Renal pelvis (tissue), 4 donors: ENCODE data around the gene ACVR1B. TPM values are rescaled to one million over a fixed set of nuclear protein-coding genes. Genes with fewer than 3 reads are reported as not detected.
"Not testable (repeated sequence)": the region's sequence is repeated elsewhere in the genome, so short reads cannot be mapped to it uniquely, and the experiment has no call there.

Experiments
- DNase-seq: peaks from one replicate; pipeline ENCODE4 v3.0.0-alpha.2; 2013
- polyA plus RNA-seq, 3 donors: library from polyadenylated mRNA; unstranded; fragments of 120-200 nt; gene quantifications; one replicate each; pipeline ENCODE4 v1.2.1, GENCODE V29; 2013; ENCODE audit not compliant: insufficient read length in 3 of 3

Gene ACVR1B
- polyA plus RNA-seq, 3 donors: 53.4 to 65.8 (median 58.7) TPM

GRCh38 chr12:51961834-51962233, 10.3 kb downstream of the ACVR1B start:
- DNase-seq: no peak

DNA sequence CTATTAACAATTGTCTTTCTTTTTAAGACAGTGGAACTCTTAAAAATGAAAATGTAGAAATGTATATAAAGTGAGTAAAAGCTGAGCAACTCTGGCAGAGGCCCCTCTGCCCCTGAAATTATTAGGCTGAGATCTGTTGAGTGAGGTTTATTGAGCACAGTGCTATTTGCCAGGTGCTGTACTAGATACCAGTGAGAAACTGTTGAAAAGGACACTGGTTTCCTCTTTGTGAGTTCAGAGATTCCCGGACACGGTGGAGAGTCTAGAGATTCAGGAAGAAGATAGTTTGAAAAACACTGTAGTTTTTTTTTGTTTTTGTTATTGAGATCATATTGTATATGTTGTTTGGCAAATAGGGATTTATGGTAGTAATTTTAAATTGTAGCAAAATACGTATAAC, 11.2 kb downstream of the ACVR1B start:
- DNase-seq: no peak

- DNase-seq: no peak
These were observed 12.0 kb downstream of the ACVR1B start for GRCh38 chr12:51963477-51963876.

GRCh38 chr12:51969643-51970042, 18.1 kb downstream of the ACVR1B start:
- DNase-seq: no peak

DNA sequence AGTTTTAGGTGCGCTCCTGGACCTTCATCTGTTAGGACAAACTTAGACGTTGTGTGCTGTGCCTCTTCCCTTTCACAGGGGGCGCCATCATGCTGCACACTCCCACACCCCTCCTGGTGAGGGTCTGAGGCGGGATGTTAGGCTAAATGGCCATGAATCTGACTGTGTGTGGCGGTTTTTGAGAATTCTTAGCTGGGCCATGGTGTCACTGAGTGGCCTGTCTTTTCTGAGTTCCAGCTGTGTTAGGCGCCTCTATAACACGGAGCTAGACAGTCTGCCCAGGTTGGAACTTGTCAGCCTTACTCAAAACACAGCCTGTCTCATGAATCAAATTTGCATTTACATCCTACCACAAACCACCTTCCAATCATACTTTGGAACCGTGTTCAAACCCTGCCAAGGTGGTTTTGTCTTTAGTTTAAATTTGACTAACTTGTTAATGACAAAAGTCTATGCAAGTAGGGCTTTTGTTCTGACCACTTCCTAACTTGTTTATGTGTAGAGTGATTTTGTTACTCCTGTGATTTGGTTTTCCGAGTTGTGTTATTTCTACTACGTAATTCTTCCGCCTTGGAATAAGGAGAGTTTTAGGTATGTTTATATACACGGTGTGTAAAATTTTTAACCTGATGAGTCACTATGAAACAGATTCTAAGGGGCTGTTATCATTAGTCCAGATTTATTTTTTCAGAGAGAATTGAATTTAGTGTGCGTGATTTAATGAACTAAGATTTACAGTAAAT, 19.6 kb downstream of the ACVR1B start:
- DNase-seq: no peak

- no peak for DNase-seq
These were observed 20.4 kb downstream of the ACVR1B start for GRCh38 chr12:51971679-51972421.

GRCh38 chr12:51972422-51972812, 20.9 kb downstream of the ACVR1B start:
- no peak for DNase-seq

DNA sequence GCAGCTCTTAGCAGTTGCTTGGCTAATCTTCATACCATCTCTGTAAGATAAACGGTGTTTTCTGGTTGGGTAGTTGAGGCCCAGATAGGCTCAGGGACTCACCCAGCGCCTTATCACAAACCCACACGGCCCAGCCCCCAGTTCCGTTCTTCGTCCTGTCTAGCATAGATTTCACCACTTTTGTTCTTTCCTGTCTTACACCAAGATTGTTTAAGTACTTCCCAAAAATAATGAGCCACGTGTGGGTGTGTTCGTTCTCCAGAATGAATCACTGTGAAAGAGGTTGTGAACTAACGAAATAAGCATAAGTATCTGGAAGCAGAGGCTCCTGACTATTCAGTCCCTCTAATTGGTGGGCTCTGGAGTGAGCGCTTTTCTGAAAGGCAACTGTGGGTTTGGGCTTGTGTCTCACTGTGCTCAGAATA, 21.4 kb downstream of the ACVR1B start:
- DNase-seq: no peak

DNA sequence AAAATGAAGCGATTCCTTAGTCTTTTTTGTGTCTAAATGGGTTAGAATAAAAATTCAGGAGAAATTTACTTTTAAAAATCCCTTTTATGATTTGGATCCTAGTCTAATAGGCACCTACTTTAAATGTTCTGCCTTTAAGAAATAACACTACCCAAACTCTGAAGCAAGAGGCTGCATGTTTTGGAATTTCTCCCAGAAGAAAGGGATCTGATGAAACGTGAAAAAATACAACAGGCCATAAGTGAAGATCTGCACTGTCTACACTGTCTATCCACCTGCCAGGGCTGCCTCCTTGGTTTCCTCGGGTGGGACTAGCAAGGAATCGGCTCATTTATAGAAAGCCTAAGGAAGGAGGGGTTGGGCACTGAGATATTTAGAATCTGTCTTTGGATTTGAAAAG, 22.1 kb downstream of the ACVR1B start:
- DNase-seq: no peak

- no peak for DNase-seq
These were observed 23.1 kb downstream of the ACVR1B start for GRCh38 chr12:51974646-51975045.

- DNase-seq: no peak
These were observed 23.7 kb downstream of the ACVR1B start for GRCh38 chr12:51975196-51975595.

DNA sequence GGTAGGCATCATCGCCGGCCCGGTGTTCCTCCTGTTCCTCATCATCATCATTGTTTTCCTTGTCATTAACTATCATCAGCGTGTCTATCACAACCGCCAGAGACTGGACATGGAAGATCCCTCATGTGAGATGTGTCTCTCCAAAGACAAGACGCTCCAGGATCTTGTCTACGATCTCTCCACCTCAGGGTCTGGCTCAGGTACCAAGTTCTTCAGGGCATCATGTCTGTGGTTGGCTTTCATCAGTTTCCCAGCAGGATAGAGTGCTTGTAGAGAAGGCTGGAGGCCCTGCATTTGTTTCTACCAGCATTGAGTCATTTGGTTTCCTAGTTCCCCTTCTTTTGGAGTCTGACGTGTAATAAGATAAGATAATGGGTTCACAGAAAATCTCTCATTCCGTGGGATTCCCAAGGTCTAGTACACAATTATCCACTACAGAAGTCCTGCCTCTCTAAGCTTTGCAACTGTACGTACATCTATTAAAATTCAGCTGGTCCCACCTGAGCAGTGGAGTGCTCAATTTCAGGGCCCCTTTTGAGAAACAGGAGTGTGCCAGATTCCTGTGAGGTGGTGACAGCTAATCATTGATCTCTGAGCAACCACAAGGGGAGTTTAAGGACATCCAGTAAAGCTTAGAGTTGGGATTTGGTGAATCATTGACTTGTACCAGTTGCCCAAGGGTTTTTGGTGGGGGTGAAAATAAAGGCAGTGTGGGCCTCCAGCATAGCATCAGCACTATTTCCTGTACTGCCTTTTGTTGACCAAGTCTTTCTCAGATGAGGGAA, 25.1 kb downstream of the ACVR1B start:
- DNase-seq: peak; percentile 80

GRCh38 chr12:51977320-51977753, 25.8 kb downstream of the ACVR1B start:
- no peak for DNase-seq

GRCh38 chr12:51979306-51979705, 27.8 kb downstream of the ACVR1B start:
- DNase-seq: not testable (repeated sequence)

- DNase-seq: peak; percentile 73
These were observed 28.7 kb downstream of the ACVR1B start for GRCh38 chr12:51980051-51980808.

- DNase-seq: no peak
These were observed 29.3 kb downstream of the ACVR1B start for GRCh38 chr12:51980809-51981127.

- DNase-seq: no peak
These were observed 33.2 kb downstream of the ACVR1B start for GRCh38 chr12:51984657-51985056.

GRCh38 chr12:51985154-51985835, 33.8 kb downstream of the ACVR1B start:
- no peak for DNase-seq

- DNase-seq: no peak
These were observed 35.3 kb downstream of the ACVR1B start for GRCh38 chr12:51986834-51987233.

- no peak for DNase-seq
These were observed 40.7 kb downstream of the ACVR1B start for GRCh38 chr12:51992246-51992645.

DNA sequence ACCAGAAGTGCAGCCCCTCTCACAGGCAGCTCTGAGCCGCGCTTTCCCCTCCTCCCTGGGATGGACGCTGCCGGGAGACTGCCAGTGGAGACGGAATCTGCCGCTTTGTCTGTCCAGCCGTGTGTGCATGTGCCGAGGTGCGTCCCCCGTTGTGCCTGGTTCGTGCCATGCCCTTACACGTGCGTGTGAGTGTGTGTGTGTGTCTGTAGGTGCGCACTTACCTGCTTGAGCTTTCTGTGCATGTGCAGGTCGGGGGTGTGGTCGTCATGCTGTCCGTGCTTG, 43.0 kb downstream of the ACVR1B start:
- DNase-seq: no peak

DNA sequence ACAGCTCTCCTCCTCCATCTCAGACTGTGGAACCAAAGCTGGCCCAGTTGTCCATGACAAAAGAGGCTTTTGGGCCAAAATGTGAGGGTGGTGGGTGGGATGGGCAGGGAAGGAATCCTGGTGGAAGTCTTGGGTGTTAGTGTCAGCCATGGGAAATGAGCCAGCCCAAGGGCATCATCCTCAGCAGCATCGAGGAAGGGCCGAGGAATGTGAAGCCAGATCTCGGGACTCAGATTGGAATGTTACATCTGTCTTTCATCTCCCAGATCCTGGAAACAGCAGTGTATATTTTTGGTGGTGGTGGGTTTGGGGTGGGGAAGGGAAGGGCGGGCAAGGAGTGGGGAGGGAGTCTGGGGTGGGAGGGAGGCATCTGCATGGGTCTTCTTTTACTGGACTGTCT, 43.5 kb downstream of the ACVR1B start:
- no peak for DNase-seq
